Neural cell (in vitro differentiated cells): ENCODE results near the gene CDK11B. TPM values are rescaled to one million over a fixed set of nuclear protein-coding genes. Genes with fewer than 3 reads are reported as not detected.

Experiments used
- H2AFZ ChIP-seq: fragments of 200-600, 300-800 bp; sonication (generic), shearing (Covaris generic); 2 replicates; pipeline ENCODE4 v1.6.0; 2014; ENCODE audit warnings: low read depth, mild to moderate bottlenecking, antibody characterized with exemption, low read length, moderate library complexity
- H3F3A ChIP-seq: fragments of 200-600 bp; shearing (Covaris generic); 2 replicates; pipeline ENCODE4 v1.6.1; 2016; ENCODE audit warnings: mild to moderate bottlenecking, moderate library complexity, mixed read lengths, antibody characterized with exemption, low read length; ENCODE audit not compliant: insufficient read depth, poor library complexity, severe bottlenecking
- H3K27ac ChIP-seq: fragments of 200-600, 300-800 bp; sonication (generic), shearing (Covaris generic); 2 replicates; pipeline ENCODE4 v1.5.1; 2014; ENCODE audit warnings: mild to moderate bottlenecking, low read length, moderate library complexity
- H3K27me3 ChIP-seq: fragments of 300-800, 200-600 bp; sonication (generic), shearing (Covaris generic); 2 replicates; pipeline ENCODE4 v1.6.0; 2014; ENCODE audit warnings: mild to moderate bottlenecking, low read depth, low read length, moderate library complexity; ENCODE audit not compliant: insufficient read depth
- H3K36me3 ChIP-seq: fragments of 300-800, 200-600 bp; sonication (generic), shearing (Covaris generic); 2 replicates; pipeline ENCODE4 v1.5.1; 2014; ENCODE audit warnings: mild to moderate bottlenecking, antibody characterized with exemption, low read length, moderate library complexity; ENCODE audit not compliant: insufficient read depth
- H3K4me2 ChIP-seq: fragments of 300-800, 200-600 bp; sonication (generic), shearing (Covaris generic); 2 replicates; pipeline ENCODE4 v1.6.0; 2014; ENCODE audit warnings: mild to moderate bottlenecking, low read length
- H3K4me3 ChIP-seq: fragments of 300-800, 200-600 bp; sonication (generic), shearing (Covaris generic); 2 replicates; pipeline ENCODE4 v1.5.1; 2014; ENCODE audit warnings: mild to moderate bottlenecking, low read length, moderate library complexity
- H3K79me2 ChIP-seq: fragments of 200-600 bp; shearing (Covaris generic); replicated peaks from 2 replicates; pipeline ENCODE4 v1.6.0; 2014; ENCODE audit warnings: mild to moderate bottlenecking, low read length, moderate library complexity; ENCODE audit not compliant: insufficient read depth
- H3K9ac ChIP-seq: fragments of 300-800, 200-600 bp; sonication (generic), shearing (Covaris generic); 2 replicates; pipeline ENCODE4 v1.6.1; 2016; ENCODE audit warnings: mild to moderate bottlenecking, low read length, mixed read lengths
- H3K9me2 ChIP-seq: fragments of 200-600 bp; shearing (Covaris generic); 2 replicates; pipeline ENCODE4 v1.6.1; 2016; ENCODE audit warnings: mild to moderate bottlenecking, low read length, mixed read lengths; ENCODE audit not compliant: insufficient read depth
- H3K9me3 ChIP-seq: fragments of 200-600, 300-800 bp; sonication (generic), shearing (Covaris generic); 2 replicates; pipeline ENCODE4 v1.6.1; 2016; ENCODE audit warnings: mild to moderate bottlenecking, mixed run types, low read length, moderate library complexity, mixed read lengths
- H4K20me1 ChIP-seq: fragments of 200-600 bp; shearing (Covaris generic); 2 replicates; pipeline ENCODE4 v1.6.1; 2016; ENCODE audit warnings: mild to moderate bottlenecking, mixed run types; ENCODE audit not compliant: insufficient read depth
- EP300 ChIP-seq: fragments of 450-650 bp; conservative IDR thresholded peaks from 2 replicates; pipeline ENCODE4 v1.6.1; 2014; ENCODE audit warnings: antibody characterized with exemption, mild to moderate bottlenecking, moderate library complexity; ENCODE audit not compliant: poor library complexity, severe bottlenecking
- EZH2 ChIP-seq: fragments of 200-600, 300-800 bp; shearing (Covaris generic), sonication (generic); IDR thresholded peaks from 2 replicates; pipeline ENCODE4 v1.6.1; 2014; ENCODE audit warnings: antibody characterized with exemption, low read length, borderline replicate concordance, mild to moderate bottlenecking; ENCODE audit not compliant: insufficient read depth, poor library complexity, severe bottlenecking
- MXI1 ChIP-seq: fragments of 450-650 bp; conservative IDR thresholded peaks from 2 replicates; pipeline ENCODE4 v1.6.1; 2014; ENCODE audit warnings: antibody characterized with exemption, mild to moderate bottlenecking; ENCODE audit not compliant: poor library complexity, severe bottlenecking
- POLR2AphosphoS5 ChIP-seq: IDR thresholded peaks from 2 replicates; pipeline ENCODE4 v1.6.1; 2012
- RAD21 ChIP-seq: fragments of 450-650 bp; conservative IDR thresholded peaks from 2 replicates; pipeline ENCODE4 v1.6.1; 2014; ENCODE audit warnings: antibody characterized with exemption, mild to moderate bottlenecking, moderate library complexity
- REST ChIP-seq: IDR thresholded peaks from 2 replicates; pipeline ENCODE4 v1.6.1; 2012; ENCODE audit warnings: borderline replicate concordance
- SMC3 ChIP-seq: fragments of 450-650 bp; conservative IDR thresholded peaks from 2 replicates; pipeline ENCODE4 v1.6.1; 2014; ENCODE audit warnings: antibody characterized with exemption, mild to moderate bottlenecking, moderate library complexity; ENCODE audit not compliant: poor library complexity
- TAF1 ChIP-seq: IDR thresholded peaks from 2 replicates; pipeline ENCODE4 v1.6.1; 2012; ENCODE audit warnings: low read depth
- polyA plus RNA-seq: library from polyadenylated mRNA; depleted of rRNA; stranded (reverse); fragments of >200 nt; gene quantifications from 2 replicates; pipeline ENCODE4 v1.2.3, GENCODE V29; 2014
- TF ChIP-seq, protein P1 (sequence below): fragments of 450-650 bp; IDR thresholded peaks from 2 replicates; pipeline ENCODE4 v1.5.1; 2014; ENCODE audit warnings: antibody characterized with exemption, mild to moderate bottlenecking, moderate library complexity; ENCODE audit not compliant: poor library complexity, severe bottlenecking

Gene CDK11B
- polyA plus RNA-seq, 1 donor from 2014 or later, result 9.6 TPM

DNA sequence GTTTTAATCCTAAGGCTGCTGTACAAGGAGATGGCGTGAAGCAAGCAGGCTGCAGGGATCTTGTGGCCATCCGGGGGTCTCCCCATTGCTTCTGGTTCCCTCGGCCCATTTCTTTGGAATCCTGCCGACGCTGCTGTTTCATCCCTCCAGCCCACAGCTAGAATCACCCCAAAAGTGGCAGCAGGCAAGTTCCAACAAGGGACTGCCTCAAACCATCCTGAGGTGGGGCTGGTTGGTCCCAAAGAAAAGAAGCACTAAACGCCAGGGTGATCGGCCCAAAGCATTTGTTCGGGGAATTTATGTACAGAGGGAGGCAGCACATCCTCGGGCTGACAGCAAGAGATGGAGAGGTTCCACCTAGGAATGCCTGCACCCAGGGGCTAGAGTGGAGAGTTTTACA, 48.0 kb downstream of the CDK11B start:
- Histone ChIP-seq H4K20me1 (no peaks in the 10 kb centered on the region), H3K79me2 (peaks cover 13% of the 10 kb centered on the region), H3K9ac (no peak overlapping the region), H3K27ac (no peak overlapping the region), H3K4me2 (no peak overlapping the region), H3K4me3 (no peak overlapping the region), H3F3A (no peaks in the 10 kb centered on the region), H3K9me3 (no peaks in the 10 kb centered on the region), H3K9me2 (no peaks in the 10 kb centered on the region), H3K27me3 (no peaks in the 10 kb centered on the region), H3K36me3 (no peaks in the 10 kb centered on the region), H2AFZ (no peak overlapping the region)
- no peak for TF ChIP-seq RAD21
- no peak for TF ChIP-seq REST
- TF ChIP-seq, protein P1, sequence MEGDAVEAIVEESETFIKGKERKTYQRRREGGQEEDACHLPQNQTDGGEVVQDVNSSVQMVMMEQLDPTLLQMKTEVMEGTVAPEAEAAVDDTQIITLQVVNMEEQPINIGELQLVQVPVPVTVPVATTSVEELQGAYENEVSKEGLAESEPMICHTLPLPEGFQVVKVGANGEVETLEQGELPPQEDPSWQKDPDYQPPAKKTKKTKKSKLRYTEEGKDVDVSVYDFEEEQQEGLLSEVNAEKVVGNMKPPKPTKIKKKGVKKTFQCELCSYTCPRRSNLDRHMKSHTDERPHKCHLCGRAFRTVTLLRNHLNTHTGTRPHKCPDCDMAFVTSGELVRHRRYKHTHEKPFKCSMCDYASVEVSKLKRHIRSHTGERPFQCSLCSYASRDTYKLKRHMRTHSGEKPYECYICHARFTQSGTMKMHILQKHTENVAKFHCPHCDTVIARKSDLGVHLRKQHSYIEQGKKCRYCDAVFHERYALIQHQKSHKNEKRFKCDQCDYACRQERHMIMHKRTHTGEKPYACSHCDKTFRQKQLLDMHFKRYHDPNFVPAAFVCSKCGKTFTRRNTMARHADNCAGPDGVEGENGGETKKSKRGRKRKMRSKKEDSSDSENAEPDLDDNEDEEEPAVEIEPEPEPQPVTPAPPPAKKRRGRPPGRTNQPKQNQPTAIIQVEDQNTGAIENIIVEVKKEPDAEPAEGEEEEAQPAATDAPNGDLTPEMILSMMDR, result no peak
- no peak for TF ChIP-seq POLR2AphosphoS5
- no peak for TF ChIP-seq TAF1
- no peak for TF ChIP-seq MXI1
- no peak for TF ChIP-seq EP300
- no peak for TF ChIP-seq SMC3
- no peak for TF ChIP-seq EZH2

DNA sequence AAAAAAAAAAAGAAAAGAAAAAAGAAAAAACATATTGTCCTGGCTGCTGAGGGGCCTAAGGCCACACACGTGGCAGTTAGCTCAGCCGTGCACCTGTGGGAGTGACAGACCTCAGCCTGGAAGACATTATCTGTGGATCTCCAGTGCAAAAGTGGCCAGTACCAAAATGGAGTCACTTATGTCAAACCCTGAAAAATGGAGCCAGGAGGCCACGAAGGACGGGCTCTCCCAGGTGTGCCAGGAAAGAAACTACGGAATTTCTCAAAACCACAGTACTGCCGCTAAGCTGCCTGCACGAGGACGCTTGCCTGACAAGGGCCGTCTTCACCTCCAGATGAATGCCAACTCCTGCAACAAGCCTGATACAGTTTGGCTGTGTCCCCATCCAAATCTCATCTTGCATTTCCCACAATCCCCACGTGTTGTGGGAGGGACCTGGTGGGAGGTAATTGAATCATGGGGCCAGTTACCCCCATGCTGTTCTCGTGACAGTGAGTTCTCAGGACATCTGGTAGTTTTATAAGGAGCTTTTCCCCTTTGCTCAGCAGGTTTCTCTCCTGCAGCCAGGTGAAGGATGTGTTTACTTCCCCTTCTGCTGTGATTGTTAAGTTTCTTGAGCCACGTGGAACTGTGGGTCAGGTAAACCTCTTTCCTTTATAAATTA, 48.9 kb downstream of the CDK11B start:
- no peaks in the 10 kb centered on the region for H3F3A ChIP-seq
- H3K9me3 ChIP-seq, result no peaks in the 10 kb centered on the region
- TF ChIP-seq EZH2 (no peak), RAD21 (no peak), EP300 (no peak), MXI1 (no peak)
- TF ChIP-seq, protein P1, result no peak
- H3K4me3 ChIP-seq, result no peak overlapping the region
- no peak overlapping the region for H3K27ac ChIP-seq
- H3K27me3 ChIP-seq, result no peaks in the 10 kb centered on the region
- no peaks in the 10 kb centered on the region for H3K36me3 ChIP-seq
- no peak overlapping the region for H2AFZ ChIP-seq
- no peaks in the 10 kb centered on the region for H3K9me2 ChIP-seq
- peaks cover 13% of the 10 kb centered on the region for H3K79me2 ChIP-seq
- no peaks in the 10 kb centered on the region for H4K20me1 ChIP-seq
- H3K4me2 ChIP-seq, result no peak overlapping the region
- H3K9ac ChIP-seq, result no peak overlapping the region
